A549 (cell line): ENCODE measurements around the gene ABCA13. TPM values are rescaled to one million over a fixed set of nuclear protein-coding genes. Genes with fewer than 3 reads are reported as not detected.

Source experiments
- ATAC-seq, 2 experiments: fragments of 200-7000 bp in 1 of 2; fragments of >200 bp in 1 of 2; cut with Nextera tagmentation in 1 of 2; cut with Tn5 transposase in 1 of 2; 3 replicates each; pipeline versions ENCODE4 v1.8.0 to v1.9.1; 2018 to 2020; ENCODE audit warnings: mild to moderate bottlenecking in 1 of 2, moderate library complexity in 1 of 2
- CTCF ChIA-PET: fragments of 300-600 bp; sonication (Branson Sonifier 250); formaldehyde crosslinking; extraction: SDS; loops from one replicate; lab custom pipeline; 2021; ENCODE audit warnings: antibody characterized with exemption, inconsistent platforms; lab: Yijun Ruan, JAX
- POLR2A ChIA-PET: fragments of 350-600 bp; formaldehyde crosslinking; extraction: SDS; loops from one replicate; lab custom pipeline; 2021; ENCODE audit warnings: antibody characterized with exemption, inconsistent platforms; lab: Yijun Ruan, JAX
- DNase-seq, 2 experiments: peaks; one replicate each; pipeline versions ENCODE4 v3.0.0 to v3.0.0-alpha.2; 2011 to 2016; ENCODE audit warnings: low read depth in 1 of 2, low spot score in 1 of 2
- FAIRE-seq: peaks from 2 replicates; lab custom pipeline; 2011; peaks lifted over from hg19 to GRCh38; lab: Jason Lieb, UNC
- H3K27ac ChIP-seq, 2 experiments: fragments of >200 bp; sonication (Bioruptor Twin); formaldehyde crosslinking; 3 replicates each; pipeline ENCODE4 v1.5.1; 2016 to 2017
- H3K4me1 ChIP-seq: fragments of >200 bp; sonication (Bioruptor Twin); formaldehyde crosslinking; 3 replicates; pipeline ENCODE4 v1.6.1; 2016
- H3K4me2 ChIP-seq: fragments of >200 bp; sonication (Bioruptor Twin); formaldehyde crosslinking; 3 replicates; pipeline ENCODE4 v1.6.1; 2016
- H3K4me3 ChIP-seq: fragments of >200 bp; sonication (Bioruptor Twin); formaldehyde crosslinking; 3 replicates; pipeline ENCODE4 v1.5.1; 2016
- H3K9me3 ChIP-seq: fragments of >200 bp; sonication (Bioruptor Twin); formaldehyde crosslinking; 3 replicates; pipeline ENCODE4 v1.6.1; 2016
- CBX2 ChIP-seq: fragments of 200-600 bp; sonication (generic); IDR thresholded peaks from 2 replicates; pipeline ENCODE4 v1.6.1; 2016; ENCODE audit warnings: low read depth, mild to moderate bottlenecking, borderline replicate concordance
- CEBPB ChIP-seq, 2 experiments: fragments of >200 bp in 1 of 2; sonication (Bioruptor Twin) in 1 of 2; formaldehyde crosslinking in 1 of 2; IDR thresholded peaks; 2 replicates each; pipeline ENCODE4 v1.6.1; 2012 to 2016
- EHF ChIP-seq: fragments of 250-450 bp; sonication (Bioruptor Pico); IDR thresholded peaks from 2 replicates; pipeline ENCODE4 v1.5.0; 2020; ENCODE audit warnings: mild to moderate bottlenecking
- FOSB ChIP-seq: fragments of 250-450 bp; sonication (Bioruptor Pico); IDR thresholded peaks from 2 replicates; pipeline ENCODE4 v1.5.0; 2020; ENCODE audit warnings: mild to moderate bottlenecking, moderate library complexity
- HDAC2 ChIP-seq: fragments of 200-600 bp; sonication (generic); IDR thresholded peaks from 2 replicates; pipeline ENCODE4 v1.6.1; 2016
- JUN ChIP-seq, 2 experiments: fragments of >200 bp; sonication (Bioruptor Twin); formaldehyde crosslinking; IDR thresholded peaks; 2 replicates in 1 of 2; 3 replicates in 1 of 2; pipeline ENCODE4 v1.6.1; 2016 to 2017
- JUNB ChIP-seq: fragments of >200 bp; sonication (Bioruptor Twin); formaldehyde crosslinking; IDR thresholded peaks from 2 replicates; pipeline ENCODE4 v1.6.1; 2016
- MYC ChIP-seq: IDR thresholded peaks from 2 replicates; pipeline ENCODE4 v1.6.1; 2012; ENCODE audit warnings: mild to moderate bottlenecking, inconsistent platforms, low read length, improper control_type of control experiment, borderline replicate concordance
- POLR2A ChIP-seq: IDR thresholded peaks from 2 replicates; pipeline ENCODE4 v1.6.1; 2012; ENCODE audit warnings: mild to moderate bottlenecking, low read length
- RCOR1 ChIP-seq: fragments of 150-350 bp; IDR thresholded peaks from 2 replicates; pipeline ENCODE4 v1.6.1; 2014; ENCODE audit warnings: antibody characterized with exemption, low read length, low read depth
- RNF2 ChIP-seq: fragments of 200-600 bp; sonication (generic); IDR thresholded peaks from 2 replicates; pipeline ENCODE4 v1.6.1; 2016; ENCODE audit warnings: low read depth, mild to moderate bottlenecking, antibody characterized with exemption, moderate library complexity, borderline replicate concordance
- SREBF2 ChIP-seq: fragments of 450-650 bp; IDR thresholded peaks from 2 replicates; pipeline ENCODE4 v1.6.1; 2014; ENCODE audit warnings: mild to moderate bottlenecking, moderate library complexity
- TP53 ChIP-seq: fragments of 250-450 bp; sonication (Bioruptor Pico); IDR thresholded peaks from 2 replicates; pipeline ENCODE4 v1.5.0; 2021; ENCODE audit warnings: mild to moderate bottlenecking, moderate library complexity
- ZC3H11A ChIP-seq: fragments of 450-650 bp; IDR thresholded peaks from 2 replicates; pipeline ENCODE4 v1.6.1; 2014; ENCODE audit warnings: antibody characterized with exemption, mild to moderate bottlenecking
- ZFP36 ChIP-seq: fragments of 450-650 bp; IDR thresholded peaks from 2 replicates; pipeline ENCODE4 v1.6.1; 2014; ENCODE audit warnings: borderline replicate concordance; ENCODE audit not compliant: partially characterized antibody
- ZNF302 ChIP-seq: fragments of 250-450 bp; sonication (Bioruptor Pico); IDR thresholded peaks from 2 replicates; pipeline ENCODE4 v1.9.0; 2021; ENCODE audit warnings: inconsistent platforms, mild to moderate bottlenecking, moderate library complexity
- WGBS: methylation state at CpG from one replicate; pipeline ENCODE4 v1.1.6; 2017; ENCODE audit errors: missing lambda C conversion rate; 5-methylcytosine and 5-hydroxymethylcytosine counted together
- polyA plus RNA-seq, 4 experiments: library from polyadenylated mRNA; depleted of rRNA in 3 of 4; stranded (reverse); fragments of >200 nt; fragmentation: RNase III in 1 of 4; extraction: RNeasy Plus Mini Kit Qiagen cat#74134 plus additional on column Dnase treatment in 1 of 4; gene quantifications; 2 replicates in 3 of 4; 3 replicates in 1 of 4; pipeline ENCODE4 v1.2.3, GENCODE V29; 2011 to 2017
- TF ChIP-seq, protein P1 (sequence below): fragments of 250-450 bp; sonication (Bioruptor Pico); IDR thresholded peaks from 2 replicates; pipeline ENCODE4 v1.5.0; 2020; ENCODE audit warnings: low read depth, mild to moderate bottlenecking, moderate library complexity
- TF ChIP-seq, protein P2 (sequence below): fragments of >200 bp; sonication (Bioruptor Twin); formaldehyde crosslinking; IDR thresholded peaks from 2 replicates; pipeline ENCODE4 v1.6.1; 2016
- TF ChIP-seq, protein P3 (sequence below): fragments of >200 bp; sonication (Bioruptor Twin); formaldehyde crosslinking; IDR thresholded peaks from 3 replicates; pipeline ENCODE4 v1.5.1; 2016
- TF ChIP-seq, protein P4 (sequence below): IDR thresholded peaks from 2 replicates; pipeline ENCODE4 v1.6.1; 2012; ENCODE audit warnings: low read depth, borderline replicate concordance
- TF ChIP-seq, protein P5 (sequence below): fragments of 250-450 bp; sonication (Bioruptor Pico); IDR thresholded peaks from 2 replicates; pipeline ENCODE4 v1.5.0; 2021; ENCODE audit warnings: mild to moderate bottlenecking, moderate library complexity, borderline replicate concordance

The ABCA13 gene
- polyA plus RNA-seq, 2 of the 4 experiments (the other 2 are of a cell fraction) = 0.01 TPM; not detected in 1

DNA sequence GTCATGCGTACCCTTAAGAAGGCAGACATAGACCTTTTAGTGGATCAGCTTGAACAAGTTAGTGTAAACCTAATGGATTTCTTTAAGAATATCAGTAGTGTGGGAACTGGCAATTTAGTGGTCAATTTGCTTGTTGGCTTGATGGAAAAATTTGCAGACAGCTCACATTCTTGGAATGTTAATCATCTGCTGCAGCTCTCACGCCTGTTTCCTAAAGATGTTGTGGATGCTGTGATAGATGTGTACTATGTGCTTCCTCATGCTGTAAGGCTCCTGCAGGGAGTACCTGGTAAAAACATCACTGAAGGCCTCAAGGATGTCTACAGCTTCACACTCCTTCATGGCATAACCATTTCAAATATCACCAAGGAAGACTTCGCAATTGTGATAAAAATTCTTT is 103.4 kb downstream of the ABCA13 start:
- TF ChIP-seq, protein P1, sequence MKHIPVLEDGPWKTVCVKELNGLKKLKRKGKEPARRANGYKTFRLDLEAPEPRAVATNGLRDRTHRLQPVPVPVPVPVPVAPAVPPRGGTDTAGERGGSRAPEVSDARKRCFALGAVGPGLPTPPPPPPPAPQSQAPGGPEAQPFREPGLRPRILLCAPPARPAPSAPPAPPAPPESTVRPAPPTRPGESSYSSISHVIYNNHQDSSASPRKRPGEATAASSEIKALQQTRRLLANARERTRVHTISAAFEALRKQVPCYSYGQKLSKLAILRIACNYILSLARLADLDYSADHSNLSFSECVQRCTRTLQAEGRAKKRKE (CRISPR knock-in tag) = no peak
- no peak for TF ChIP-seq ZFP36
- TF ChIP-seq ZNF302 (CRISPR knock-in tag) = no peak
- TF ChIP-seq JUNB = no peak
- TF ChIP-seq JUN (IDR thresholded peaks at IDR 0.05) = no peak
- TF ChIP-seq, protein P2, sequence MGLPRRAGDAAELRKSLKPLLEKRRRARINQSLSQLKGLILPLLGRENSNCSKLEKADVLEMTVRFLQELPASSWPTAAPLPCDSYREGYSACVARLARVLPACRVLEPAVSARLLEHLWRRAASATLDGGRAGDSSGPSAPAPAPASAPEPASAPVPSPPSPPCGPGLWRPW = no peak
- TF ChIP-seq HDAC2 = no peak
- TF ChIP-seq, all 56 proteins: peak for 0
- CTCF ChIA-PET = interaction anchor here (1.4 kb wide), 1 partner anchor 25 kb away, joined by 6 read pairs; no protein-coding TSS in a partner anchor
- Histone ChIP-seq H3K27ac (no peak overlapping the region), H3K9me3 (no peaks in the 10 kb centered on the region), H3K4me2 (no peak overlapping the region), H3K4me1 (no peaks in the 10 kb centered on the region), H3K4me3 (no peak overlapping the region)
- DNase-seq (no peak), ATAC-seq (no peak), FAIRE-seq (no peak)
- POLR2A ChIA-PET = no interaction called here
- WGBS = 10% methylated on average over 3 of the region's 3 CpGs

DNA sequence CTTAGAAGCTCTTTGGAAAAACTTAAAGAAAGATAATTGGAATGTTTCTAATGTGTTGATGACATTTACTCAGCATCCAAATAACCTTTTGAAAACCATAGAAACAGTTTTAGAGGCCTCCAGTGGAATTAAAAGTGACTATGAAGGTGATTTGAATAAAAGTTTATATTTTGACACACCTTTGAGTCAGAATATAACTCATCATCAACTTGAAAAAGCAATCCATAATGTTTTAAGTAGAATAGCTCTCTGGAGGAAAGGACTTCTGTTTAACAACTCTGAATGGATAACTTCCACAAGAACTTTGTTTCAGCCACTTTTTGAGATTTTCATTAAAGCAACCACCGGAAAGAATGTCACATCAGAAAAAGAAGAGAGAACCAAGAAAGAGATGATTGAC is 108.2 kb downstream of the ABCA13 start:
- H3K9me3 ChIP-seq = no peaks in the 10 kb centered on the region
- TF ChIP-seq RCOR1 (no peak), RNF2 (no peak), EHF (no peak), MYC (no peak), ZC3H11A (no peak), POLR2A (no peak), ZNF302 (CRISPR knock-in tag) (no peak), CEBPB (IDR thresholded peaks at IDR 0.05) (no peak), SREBF2 (no peak), FOSB (CRISPR knock-in tag) (no peak), CBX2 (no peak), TP53 (CRISPR knock-in tag) (no peak)
- TF ChIP-seq, protein P3, sequence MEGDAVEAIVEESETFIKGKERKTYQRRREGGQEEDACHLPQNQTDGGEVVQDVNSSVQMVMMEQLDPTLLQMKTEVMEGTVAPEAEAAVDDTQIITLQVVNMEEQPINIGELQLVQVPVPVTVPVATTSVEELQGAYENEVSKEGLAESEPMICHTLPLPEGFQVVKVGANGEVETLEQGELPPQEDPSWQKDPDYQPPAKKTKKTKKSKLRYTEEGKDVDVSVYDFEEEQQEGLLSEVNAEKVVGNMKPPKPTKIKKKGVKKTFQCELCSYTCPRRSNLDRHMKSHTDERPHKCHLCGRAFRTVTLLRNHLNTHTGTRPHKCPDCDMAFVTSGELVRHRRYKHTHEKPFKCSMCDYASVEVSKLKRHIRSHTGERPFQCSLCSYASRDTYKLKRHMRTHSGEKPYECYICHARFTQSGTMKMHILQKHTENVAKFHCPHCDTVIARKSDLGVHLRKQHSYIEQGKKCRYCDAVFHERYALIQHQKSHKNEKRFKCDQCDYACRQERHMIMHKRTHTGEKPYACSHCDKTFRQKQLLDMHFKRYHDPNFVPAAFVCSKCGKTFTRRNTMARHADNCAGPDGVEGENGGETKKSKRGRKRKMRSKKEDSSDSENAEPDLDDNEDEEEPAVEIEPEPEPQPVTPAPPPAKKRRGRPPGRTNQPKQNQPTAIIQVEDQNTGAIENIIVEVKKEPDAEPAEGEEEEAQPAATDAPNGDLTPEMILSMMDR = no peak
- TF ChIP-seq, protein P4, sequence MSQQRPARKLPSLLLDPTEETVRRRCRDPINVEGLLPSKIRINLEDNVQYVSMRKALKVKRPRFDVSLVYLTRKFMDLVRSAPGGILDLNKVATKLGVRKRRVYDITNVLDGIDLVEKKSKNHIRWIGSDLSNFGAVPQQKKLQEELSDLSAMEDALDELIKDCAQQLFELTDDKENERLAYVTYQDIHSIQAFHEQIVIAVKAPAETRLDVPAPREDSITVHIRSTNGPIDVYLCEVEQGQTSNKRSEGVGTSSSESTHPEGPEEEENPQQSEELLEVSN = no peak
- TF ChIP-seq, protein P1 (CRISPR knock-in tag) = no peak
- TF ChIP-seq, protein P5, sequence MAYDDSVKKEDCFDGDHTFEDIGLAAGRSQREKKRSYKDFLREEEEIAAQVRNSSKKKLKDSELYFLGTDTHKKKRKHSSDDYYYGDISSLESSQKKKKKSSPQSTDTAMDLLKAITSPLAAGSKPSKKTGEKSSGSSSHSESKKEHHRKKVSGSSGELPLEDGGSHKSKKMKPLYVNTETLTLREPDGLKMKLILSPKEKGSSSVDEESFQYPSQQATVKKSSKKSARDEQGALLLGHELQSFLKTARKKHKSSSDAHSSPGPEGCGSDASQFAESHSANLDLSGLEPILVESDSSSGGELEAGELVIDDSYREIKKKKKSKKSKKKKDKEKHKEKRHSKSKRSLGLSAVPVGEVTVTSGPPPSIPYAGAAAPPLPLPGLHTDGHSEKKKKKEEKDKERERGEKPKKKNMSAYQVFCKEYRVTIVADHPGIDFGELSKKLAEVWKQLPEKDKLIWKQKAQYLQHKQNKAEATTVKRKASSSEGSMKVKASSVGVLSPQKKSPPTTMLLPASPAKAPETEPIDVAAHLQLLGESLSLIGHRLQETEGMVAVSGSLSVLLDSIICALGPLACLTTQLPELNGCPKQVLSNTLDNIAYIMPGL (CRISPR knock-in tag) = no peak
- TF ChIP-seq, all 56 proteins: peak for 0
- Histone ChIP-seq H3K4me1 (no peaks in the 10 kb centered on the region), H3K4me3 (no peak overlapping the region), H3K4me2 (no peak overlapping the region), H3K27ac (no peak overlapping the region)
- FAIRE-seq = no peak
- POLR2A ChIA-PET = no interaction called here
- no peak for ATAC-seq
- WGBS = 74% methylated on average over 1 of the region's 1 CpG
- CTCF ChIA-PET = interaction anchor here (1.8 kb wide), 1 partner anchor 20 kb away, joined by 6 read pairs; no protein-coding TSS in a partner anchor
- DNase-seq = no peak
